NCI-H69 (cell line): ENCODE results near the gene ABLIM1.
A peak's percentile ranks its signal among the peaks of the same experiment; 100 is the strongest.

ENCODE experiments used
- DNase-seq: peaks from one replicate; lab custom pipeline; 2025; lab: John Stamatoyannopoulos, UW

ABLIM1 gene

GRCh38 chr10:114545819-114546218 is 112.3 kb downstream of the ABLIM1 start:
- no peak for DNase-seq

- DNase-seq: no peak
Observed at GRCh38 chr10:114545071-114545470, 113.0 kb downstream of the ABLIM1 start.

GRCh38 chr10:114544045-114544659 is 113.9 kb downstream of the ABLIM1 start:
- no peak for DNase-seq

GRCh38 chr10:114543456-114543855 is 114.6 kb downstream of the ABLIM1 start:
- DNase-seq: no peak

GRCh38 chr10:114542373-114542772 is 115.7 kb downstream of the ABLIM1 start:
- DNase-seq: no peak

GRCh38 chr10:114541797-114542160 is 116.3 kb downstream of the ABLIM1 start:
- no peak for DNase-seq

GRCh38 chr10:114541081-114541796 is 116.8 kb downstream of the ABLIM1 start:
- DNase-seq: no peak

- DNase-seq: no peak
Observed at GRCh38 chr10:114540236-114540635, 117.8 kb downstream of the ABLIM1 start.

- no peak for DNase-seq
Observed at GRCh38 chr10:114539623-114540022, 118.5 kb downstream of the ABLIM1 start.

GRCh38 chr10:114538181-114538906 is 119.7 kb downstream of the ABLIM1 start:
- peak; percentile 47 for DNase-seq

GRCh38 chr10:114537736-114538135 is 120.3 kb downstream of the ABLIM1 start:
- DNase-seq: no peak

GRCh38 chr10:114534571-114534981 is 123.5 kb downstream of the ABLIM1 start:
- no peak for DNase-seq

GRCh38 chr10:114532226-114532625 is 125.8 kb downstream of the ABLIM1 start:
- DNase-seq: no peak

- DNase-seq: peak; percentile 94
Observed at GRCh38 chr10:114526504-114527238, 131.4 kb downstream of the ABLIM1 start.

- no peak for DNase-seq
Observed at GRCh38 chr10:114526126-114526503, 132.0 kb downstream of the ABLIM1 start.

GRCh38 chr10:114525368-114525949 is 132.6 kb downstream of the ABLIM1 start:
- DNase-seq: peak; percentile 61

- no peak for DNase-seq
Observed at GRCh38 chr10:114523876-114524275, 134.2 kb downstream of the ABLIM1 start.

GRCh38 chr10:114521255-114521654 is 136.8 kb downstream of the ABLIM1 start:
- DNase-seq: no peak

- peak; percentile 64 for DNase-seq
Observed at GRCh38 chr10:114520453-114520852, 137.6 kb downstream of the ABLIM1 start.

GRCh38 chr10:114519756-114520293 is 138.2 kb downstream of the ABLIM1 start:
- peak; percentile 26 for DNase-seq

- peak; percentile 71 for DNase-seq
Observed at GRCh38 chr10:114519306-114519669, 138.8 kb downstream of the ABLIM1 start.
